ELR (cell line): Measurements from ENCODE around the gene LONP2.
"Not testable (repeated sequence)": the region's sequence is repeated elsewhere in the genome, so short reads cannot be mapped to it uniquely, and the experiment has no call there.

Source experiments
- DNase-seq: peaks from one replicate; pipeline ENCODE4 v3.0.0-alpha.2; 2015; ENCODE audit warnings: low read depth

LONP2 gene

GRCh38 chr16:48292452-48292851 lies 48.4 kb downstream of the LONP2 start:
- no peak for DNase-seq

GRCh38 chr16:48294724-48295123 lies 50.6 kb downstream of the LONP2 start:
- no peak for DNase-seq

- DNase-seq = no peak
Measured at GRCh38 chr16:48295488-48296281, 51.6 kb downstream of the LONP2 start.

GRCh38 chr16:48299471-48299870 lies 55.4 kb downstream of the LONP2 start:
- DNase-seq = no peak

- DNase-seq = no peak
Measured at GRCh38 chr16:48300391-48300856, 56.3 kb downstream of the LONP2 start.

GRCh38 chr16:48308535-48308934 lies 64.4 kb downstream of the LONP2 start:
- DNase-seq = no peak

GRCh38 chr16:48310908-48311641 lies 67.0 kb downstream of the LONP2 start:
- no peak for DNase-seq

- not testable (repeated sequence) for DNase-seq
Measured at GRCh38 chr16:48313905-48314304, 69.8 kb downstream of the LONP2 start.

- peak; percentile 26 for DNase-seq
Measured at GRCh38 chr16:48317026-48317425, 72.9 kb downstream of the LONP2 start.

- DNase-seq = peak; percentile 82
Measured at GRCh38 chr16:48317614-48318315, 73.7 kb downstream of the LONP2 start.

GRCh38 chr16:48318630-48319029 lies 74.5 kb downstream of the LONP2 start:
- no peak for DNase-seq

GRCh38 chr16:48321317-48322036 lies 77.4 kb downstream of the LONP2 start:
- peak; percentile 61 for DNase-seq

GRCh38 chr16:48323783-48324775 lies 80.0 kb downstream of the LONP2 start:
- DNase-seq = peak; percentile 14

- DNase-seq = no peak
Measured at GRCh38 chr16:48326915-48327314, 82.8 kb downstream of the LONP2 start.

GRCh38 chr16:48329138-48329537 lies 85.0 kb downstream of the LONP2 start:
- DNase-seq = no peak

- no peak for DNase-seq
Measured at GRCh38 chr16:48330189-48330840, 86.2 kb downstream of the LONP2 start.

- DNase-seq = no peak
Measured at GRCh38 chr16:48330841-48331192, 86.7 kb downstream of the LONP2 start.

GRCh38 chr16:48332978-48333377 lies 88.9 kb downstream of the LONP2 start:
- DNase-seq = no peak

- DNase-seq = no peak
Measured at GRCh38 chr16:48334325-48334724, 90.2 kb downstream of the LONP2 start.

- DNase-seq = peak; percentile 52
Measured at GRCh38 chr16:48335961-48336360, 91.9 kb downstream of the LONP2 start.
